Panc1 (cell line): ENCODE results near the gene DYNLRB2.

ENCODE experiments used
- POLR2AphosphoS5 ChIP-seq: IDR thresholded peaks from 2 replicates; pipeline ENCODE4 v1.6.1; 2012; ENCODE audit warnings: mild to moderate bottlenecking, low read depth, low read length, moderate library complexity
- TCF7L2 ChIP-seq: IDR thresholded peaks from 2 replicates; pipeline ENCODE4 v1.6.1; 2011; ENCODE audit warnings: mild to moderate bottlenecking, low read depth, low read length, inconsistent platforms
- TF ChIP-seq, protein P1 (sequence below): fragments of 450-650 bp; IDR thresholded peaks from 2 replicates; pipeline ENCODE4 v1.5.1; 2017; ENCODE audit warnings: mild to moderate bottlenecking

DNA sequence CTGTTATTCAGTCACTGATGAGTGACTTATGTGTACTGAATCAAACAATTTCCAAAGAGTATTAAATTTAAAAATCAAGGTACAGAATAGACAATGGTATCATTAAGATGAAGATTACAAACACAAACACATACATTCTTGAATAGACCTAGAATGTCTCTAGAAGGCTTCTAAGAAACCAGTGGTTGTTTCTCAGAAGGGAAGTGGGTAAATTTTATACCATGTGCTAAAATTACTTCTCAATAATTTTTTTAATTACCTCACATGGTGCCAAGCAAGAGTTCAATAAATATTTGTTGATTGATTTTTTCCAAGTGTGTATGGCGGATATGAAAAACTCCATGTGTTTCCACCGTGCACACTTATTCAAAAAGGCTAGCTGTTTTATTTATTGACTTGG is 6.4 kb downstream of the DYNLRB2 start:
- TF ChIP-seq, protein P1, sequence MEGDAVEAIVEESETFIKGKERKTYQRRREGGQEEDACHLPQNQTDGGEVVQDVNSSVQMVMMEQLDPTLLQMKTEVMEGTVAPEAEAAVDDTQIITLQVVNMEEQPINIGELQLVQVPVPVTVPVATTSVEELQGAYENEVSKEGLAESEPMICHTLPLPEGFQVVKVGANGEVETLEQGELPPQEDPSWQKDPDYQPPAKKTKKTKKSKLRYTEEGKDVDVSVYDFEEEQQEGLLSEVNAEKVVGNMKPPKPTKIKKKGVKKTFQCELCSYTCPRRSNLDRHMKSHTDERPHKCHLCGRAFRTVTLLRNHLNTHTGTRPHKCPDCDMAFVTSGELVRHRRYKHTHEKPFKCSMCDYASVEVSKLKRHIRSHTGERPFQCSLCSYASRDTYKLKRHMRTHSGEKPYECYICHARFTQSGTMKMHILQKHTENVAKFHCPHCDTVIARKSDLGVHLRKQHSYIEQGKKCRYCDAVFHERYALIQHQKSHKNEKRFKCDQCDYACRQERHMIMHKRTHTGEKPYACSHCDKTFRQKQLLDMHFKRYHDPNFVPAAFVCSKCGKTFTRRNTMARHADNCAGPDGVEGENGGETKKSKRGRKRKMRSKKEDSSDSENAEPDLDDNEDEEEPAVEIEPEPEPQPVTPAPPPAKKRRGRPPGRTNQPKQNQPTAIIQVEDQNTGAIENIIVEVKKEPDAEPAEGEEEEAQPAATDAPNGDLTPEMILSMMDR, result no peak
- TF ChIP-seq POLR2AphosphoS5 (no peak), TCF7L2 (no peak)
